Stimulated activated CD8-positive, alpha-beta memory T cell treated with anti-CD3 and anti-CD28 coated beads, Interleukin-7, amount 100 ng/mL, for 24 hours (primary cell): ENCODE results near the gene GPC3.

Experiments
- DNase-seq: peaks from one replicate; pipeline ENCODE4 v3.0.0-alpha.2; 2020; ENCODE audit warnings: low read depth

GPC3 gene

DNA sequence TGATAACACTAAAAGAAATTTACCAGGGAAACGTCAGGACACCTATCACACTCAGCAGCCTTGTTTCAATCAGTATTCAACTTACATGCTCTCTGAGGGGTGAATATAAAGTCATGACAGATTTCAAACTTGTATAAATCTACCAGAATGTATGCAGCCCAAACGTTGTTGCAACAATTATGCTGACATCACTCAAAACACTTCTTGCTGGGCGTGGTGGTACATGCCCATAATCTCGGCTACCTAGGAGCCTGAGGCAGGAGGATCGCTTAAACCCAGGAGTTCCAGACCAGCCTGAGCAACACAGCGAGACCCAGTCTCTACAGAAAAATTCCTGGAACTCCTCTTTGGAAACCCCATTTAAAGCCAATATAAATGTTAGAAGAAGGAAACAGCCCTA lies 303.5 kb downstream of the GPC3 start:
- DNase-seq: no peak

- DNase-seq: no peak
These were observed 304.0 kb downstream of the GPC3 start for GRCh38 chrX:133681421-133681820.

DNA sequence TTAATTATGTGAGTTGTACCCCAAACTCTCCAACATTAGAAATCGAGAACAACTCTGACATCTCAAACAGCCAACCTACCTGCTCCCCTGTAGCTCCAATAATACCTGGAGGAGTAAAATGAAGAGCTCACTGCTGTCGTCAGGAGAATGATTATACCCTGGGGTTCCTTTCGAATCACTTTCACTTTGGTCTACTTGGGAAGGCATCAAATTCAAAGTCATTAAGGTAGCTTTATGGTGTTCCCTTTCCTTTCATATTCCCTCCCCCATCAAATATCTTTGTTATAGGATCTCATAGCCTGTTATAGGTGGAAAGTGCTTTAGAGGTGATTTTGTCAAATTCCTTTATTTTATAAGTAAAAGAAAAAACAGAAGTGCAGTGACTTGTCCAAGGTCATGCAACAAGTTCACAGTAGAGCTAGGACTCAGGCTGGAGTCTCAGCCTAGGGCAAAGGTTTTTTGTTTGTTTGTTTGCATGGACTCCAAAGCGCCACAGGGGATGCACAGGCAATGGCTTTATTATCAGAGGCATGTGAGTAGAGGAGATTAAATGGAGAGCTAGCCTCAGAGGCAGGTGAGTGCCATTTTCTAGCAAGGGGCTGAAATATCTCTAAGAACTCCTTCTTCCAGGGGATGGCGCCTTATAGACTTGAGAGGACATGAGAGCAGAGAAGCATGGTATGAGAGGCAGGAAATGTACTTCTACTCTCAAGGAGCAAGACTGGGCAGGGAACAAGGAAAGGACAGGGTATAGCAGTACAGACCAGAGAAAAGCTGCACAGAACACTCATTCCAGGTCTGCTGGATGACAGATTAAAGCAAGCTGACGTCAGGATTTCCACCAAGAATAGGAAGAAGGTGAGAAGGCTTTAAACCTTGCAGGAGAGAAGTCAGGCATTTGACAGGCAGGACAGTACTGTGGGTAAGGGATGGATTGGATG lies 308.0 kb downstream of the GPC3 start:
- no peak for DNase-seq

DNA sequence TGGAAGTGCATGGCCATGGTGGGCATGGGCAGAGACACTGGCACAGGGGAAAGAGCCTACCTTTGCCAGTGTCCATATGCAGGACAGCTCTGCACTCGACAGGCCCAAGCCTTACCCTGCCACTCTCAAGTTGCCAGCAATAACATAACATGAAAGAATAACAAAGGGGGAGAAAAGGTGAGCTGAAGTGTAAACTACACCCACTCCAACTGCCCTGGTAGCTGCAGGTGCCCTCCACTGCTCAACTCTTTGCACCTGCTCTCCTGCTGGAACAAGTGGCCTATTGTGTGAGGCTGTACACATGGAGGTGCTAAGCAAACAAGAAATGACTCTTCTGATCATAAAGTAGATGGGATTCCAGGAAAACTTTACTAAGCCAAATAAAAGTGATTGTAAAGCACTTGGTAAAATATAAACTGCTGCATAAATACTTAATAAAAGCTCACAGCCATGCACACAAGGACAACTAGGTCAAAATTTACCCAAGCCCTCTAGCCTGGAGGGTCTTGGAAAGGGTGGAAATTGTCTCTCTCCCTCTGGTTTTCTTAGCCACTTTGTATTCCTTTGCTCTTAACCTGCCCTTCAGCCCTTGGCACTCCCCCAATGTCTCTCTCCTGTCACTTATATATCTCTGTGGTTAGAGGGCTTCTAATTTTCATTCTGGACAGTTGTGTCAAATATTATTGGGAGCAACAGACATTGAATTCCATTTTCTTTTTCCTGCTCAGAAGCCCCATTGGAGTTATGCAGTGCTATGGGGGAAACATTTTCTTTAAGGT lies 308.9 kb downstream of the GPC3 start:
- DNase-seq: no peak

DNA sequence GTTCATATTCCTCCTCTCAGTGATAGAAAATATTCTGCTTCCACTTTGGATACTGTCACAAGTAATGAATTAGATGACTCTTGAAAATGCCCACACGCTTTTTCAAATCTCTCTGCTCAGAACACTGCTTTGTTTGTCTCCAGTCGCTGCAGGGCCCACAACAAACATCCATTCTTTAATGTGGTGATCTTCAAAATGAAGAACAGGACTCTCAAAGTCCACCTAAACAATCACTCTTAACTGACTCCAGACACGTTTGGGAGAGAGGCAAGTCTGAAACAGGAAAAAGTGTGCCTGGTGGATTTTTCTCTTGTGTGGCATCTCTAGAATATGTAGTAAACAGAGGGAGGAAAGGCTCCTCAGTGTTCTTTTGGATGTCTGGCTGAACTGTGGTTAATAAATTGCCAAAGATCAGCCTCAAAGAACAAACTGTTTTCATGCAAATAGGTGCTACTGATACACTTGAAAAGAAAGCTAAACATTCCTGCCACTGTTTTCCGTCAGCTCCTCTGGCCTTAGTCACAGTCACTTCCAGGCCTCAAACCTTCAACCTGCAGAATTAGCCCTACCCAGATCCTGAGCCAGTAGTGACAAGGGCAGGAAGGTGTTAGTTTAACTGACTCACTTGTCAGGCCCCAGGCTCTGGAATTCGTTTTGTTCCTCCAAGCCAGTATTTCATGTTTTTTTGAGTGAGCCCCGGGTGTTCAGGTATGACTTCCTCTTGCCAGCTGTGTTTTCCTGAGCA lies 310.5 kb downstream of the GPC3 start:
- DNase-seq: no peak

DNA sequence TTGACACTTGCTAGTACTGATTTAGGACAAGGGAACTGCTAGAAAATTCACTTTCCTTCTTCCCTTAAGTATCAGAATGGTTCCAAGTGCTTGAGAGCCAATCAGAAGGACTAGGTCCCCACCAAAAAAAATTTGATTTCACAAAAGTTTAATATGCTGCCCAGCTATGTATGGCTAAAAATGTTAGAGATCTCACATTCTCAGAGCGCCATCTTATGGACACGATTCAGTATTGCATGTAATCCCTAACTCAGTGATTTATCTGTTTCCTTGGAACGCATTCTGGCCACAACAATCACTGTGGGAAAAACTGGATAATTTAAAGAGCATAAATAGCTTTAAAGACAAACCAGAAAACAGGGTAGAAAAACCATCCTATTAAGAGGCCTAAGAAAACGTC lies 315.0 kb downstream of the GPC3 start:
- no peak for DNase-seq

- no peak for DNase-seq
These were observed 316.2 kb downstream of the GPC3 start for GRCh38 chrX:133669214-133669613.

DNA sequence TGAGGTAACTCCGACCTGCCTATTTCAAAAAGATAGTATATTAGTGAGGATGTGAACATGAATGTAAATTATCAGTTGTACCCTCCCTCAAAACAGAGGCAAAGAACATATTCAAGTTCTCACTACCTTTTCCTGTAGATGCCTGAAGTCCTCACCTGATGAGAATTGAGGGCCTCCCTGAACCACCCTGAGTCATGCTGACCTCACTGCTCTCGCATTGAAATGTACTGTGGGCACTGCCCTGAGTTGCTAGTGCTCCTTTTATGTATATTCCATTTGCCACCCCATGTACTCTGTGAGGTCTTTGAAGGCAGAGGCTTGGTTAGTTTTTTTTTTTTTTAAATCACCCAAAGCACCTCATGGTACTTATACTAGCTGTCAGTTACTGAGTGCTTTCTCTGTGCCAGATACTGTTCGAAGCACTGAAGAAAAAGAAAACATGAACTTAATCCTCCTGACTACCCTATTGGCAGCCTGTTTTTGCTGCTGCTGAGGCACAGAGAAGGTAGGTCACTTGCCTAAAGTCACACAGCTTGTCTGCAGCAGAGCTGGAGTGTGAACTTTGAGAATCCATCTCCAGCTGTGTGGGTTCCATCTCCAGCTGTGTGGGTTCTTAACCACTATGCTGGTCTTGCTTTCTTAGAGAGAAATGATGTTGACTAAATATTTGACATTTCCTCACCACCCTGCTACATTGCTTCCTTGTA lies 317.0 kb downstream of the GPC3 start:
- DNase-seq: no peak

DNA sequence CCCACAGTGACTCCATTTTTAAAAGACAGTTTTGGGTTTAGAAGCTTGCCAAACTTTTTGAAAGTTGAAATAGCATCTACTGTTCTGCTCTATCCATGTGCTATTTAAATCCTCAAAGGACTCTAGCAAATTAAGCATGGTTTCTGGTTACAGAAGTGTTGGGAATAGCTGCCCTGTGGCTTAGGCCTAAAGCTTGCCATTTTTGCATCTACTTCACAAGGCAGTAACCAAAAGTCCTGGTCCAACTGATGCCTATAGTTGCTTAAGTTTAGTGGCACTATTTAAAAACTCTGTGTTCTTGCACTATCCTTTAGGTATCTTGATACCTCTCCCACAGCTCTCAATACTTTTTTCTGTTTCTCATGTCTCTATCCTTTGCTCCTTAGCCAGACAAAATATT lies 319.1 kb downstream of the GPC3 start:
- no peak for DNase-seq

GRCh38 chrX:133661962-133662839 lies 323.2 kb downstream of the GPC3 start:
- DNase-seq: no peak

DNA sequence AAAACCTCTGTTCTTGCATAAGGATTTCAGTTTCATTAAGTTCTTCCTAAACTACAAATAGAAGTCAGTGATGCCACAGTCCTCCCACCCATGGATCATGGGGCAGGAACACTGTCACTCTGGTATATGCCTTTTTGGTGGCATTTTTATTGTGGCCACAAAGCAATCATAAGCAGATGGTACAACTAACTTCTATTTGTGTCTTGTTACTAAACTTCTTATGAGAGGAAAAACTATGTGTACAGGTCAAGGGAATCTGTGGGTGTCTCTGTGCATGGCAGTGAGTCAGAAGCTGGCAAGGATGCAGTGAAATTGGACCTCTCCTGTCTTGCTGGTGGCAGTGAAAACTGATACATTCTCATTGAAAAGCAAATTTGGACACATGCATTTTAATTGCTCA lies 325.1 kb downstream of the GPC3 start:
- no peak for DNase-seq

GRCh38 chrX:133658293-133658911 lies 327.0 kb downstream of the GPC3 start:
- DNase-seq: no peak

GRCh38 chrX:133655275-133656265 lies 329.8 kb downstream of the GPC3 start:
- no peak for DNase-seq

DNA sequence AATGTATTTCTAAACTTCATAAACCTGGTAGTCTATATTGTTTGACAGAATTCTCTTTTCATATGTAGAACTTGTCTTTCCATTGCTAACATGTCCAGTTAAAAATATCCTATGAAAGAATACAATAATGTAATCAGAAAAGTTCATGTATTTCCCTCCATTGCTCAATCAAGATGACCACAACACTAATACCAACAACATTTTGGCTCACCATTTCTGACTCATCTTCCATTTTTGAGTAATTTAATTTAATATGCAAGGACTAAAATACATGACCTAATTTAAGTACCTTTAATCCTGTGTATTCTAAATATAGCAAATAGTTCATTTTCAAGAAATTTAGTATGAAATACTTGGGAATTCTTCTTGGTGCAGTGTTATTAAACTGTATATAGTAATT lies 330.6 kb downstream of the GPC3 start:
- no peak for DNase-seq

GRCh38 chrX:133653358-133653757 lies 332.0 kb downstream of the GPC3 start:
- DNase-seq: no peak

DNA sequence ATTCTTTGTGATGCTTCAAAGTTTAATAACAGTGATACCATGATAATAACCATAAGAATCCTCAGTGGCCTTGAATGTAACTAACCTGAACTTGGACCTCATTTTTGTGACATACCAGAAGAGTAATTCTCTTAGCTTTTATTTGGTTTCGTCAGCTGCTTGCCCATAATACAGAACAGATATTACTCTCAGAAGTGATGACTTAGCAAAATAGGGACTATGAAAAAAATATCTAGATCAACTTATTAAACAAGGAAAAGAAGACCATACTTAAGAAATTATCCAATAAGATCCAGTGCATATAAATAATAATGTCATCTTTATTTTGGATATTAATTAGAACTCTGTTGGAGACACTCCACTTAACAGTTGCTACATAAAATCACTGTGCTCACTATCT lies 333.2 kb downstream of the GPC3 start:
- DNase-seq: no peak

DNA sequence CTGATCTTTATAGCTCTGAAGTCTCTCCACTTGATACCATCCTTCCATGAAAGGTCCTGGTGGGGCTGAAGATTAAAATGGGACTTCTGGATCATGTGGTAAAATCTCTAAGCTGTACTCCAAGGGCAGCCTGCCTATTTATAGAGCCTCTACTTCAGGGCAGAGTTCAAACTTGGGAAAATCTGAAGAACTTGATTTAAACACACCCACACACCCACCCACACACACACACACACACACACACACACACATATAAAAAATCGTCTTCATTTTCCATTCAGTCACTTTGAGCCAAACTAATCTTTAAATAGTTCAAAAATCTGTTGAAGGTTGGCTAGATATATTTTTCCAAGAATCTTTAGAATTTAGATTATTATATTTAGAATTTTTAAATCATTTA lies 335.2 kb downstream of the GPC3 start:
- no peak for DNase-seq

GRCh38 chrX:133649651-133650050 lies 335.7 kb downstream of the GPC3 start:
- DNase-seq: no peak

DNA sequence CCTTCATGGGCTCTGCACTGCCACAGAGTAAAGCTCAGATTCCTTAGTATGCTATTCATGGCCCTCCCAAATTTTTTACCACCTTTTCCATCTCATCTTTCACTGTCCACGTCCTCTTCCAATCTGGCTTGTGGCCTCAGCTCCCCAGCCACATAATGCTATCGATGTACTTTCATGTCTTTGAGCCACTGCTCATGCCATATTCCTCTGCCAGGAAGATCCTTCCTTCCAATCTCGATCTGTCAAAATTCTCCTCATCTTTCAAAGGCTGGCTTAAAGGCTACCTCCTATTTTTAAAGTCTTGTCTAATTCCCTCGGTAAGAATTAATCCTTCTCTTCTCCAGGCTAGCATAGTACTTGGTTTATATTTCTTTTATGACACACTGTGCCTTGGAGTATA lies 336.8 kb downstream of the GPC3 start:
- DNase-seq: no peak
